Hematopoietic multipotent progenitor cell treated with erythropoietin and hydrocortisone succinate and interleukin-3 and kit ligand, for 15 days (in vitro differentiated cells): ENCODE results near the gene GCAT.

Experiments used
- DNase-seq: peaks from one replicate; pipeline ENCODE4 v3.0.0-alpha.2; 2015; ENCODE audit warnings: low spot score

The GCAT gene

DNA sequence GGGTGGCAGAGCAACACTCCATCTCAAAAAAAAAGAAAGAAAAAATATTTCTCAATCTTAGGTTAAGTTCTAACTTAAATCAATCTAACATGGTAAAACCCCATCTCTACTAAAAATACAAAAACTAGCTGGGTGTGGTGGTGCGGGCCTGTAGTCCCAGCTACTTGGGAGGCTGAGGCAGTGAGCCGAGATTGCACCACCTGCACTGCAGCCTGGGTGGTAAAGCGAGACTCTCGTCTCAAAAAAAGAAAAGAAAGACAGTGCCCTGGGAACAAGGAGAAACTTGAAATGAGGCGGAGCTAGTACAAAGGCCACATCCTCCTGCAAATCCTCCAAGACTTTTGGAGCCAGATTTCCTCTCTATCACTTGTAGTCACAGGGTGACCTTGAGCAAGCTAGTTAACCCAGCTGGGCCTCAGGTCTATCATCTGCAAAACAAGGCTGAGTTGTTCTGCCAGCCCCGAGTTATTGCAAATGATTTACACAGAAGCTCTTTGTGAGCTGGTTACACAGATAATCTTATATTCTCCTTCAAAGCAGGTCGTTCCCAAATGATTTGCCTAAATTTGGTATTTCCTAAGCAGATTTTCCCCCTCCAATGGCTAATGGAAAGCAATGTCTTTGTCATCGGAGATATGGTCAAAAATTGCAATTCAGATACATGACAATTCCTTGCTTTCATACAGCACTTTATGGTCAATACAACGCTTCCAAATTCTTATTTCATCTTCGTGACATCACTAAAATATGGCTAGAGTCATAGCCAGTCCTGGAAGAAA lies 34.5 kb downstream of the GCAT start:
- no peak for DNase-seq

DNA sequence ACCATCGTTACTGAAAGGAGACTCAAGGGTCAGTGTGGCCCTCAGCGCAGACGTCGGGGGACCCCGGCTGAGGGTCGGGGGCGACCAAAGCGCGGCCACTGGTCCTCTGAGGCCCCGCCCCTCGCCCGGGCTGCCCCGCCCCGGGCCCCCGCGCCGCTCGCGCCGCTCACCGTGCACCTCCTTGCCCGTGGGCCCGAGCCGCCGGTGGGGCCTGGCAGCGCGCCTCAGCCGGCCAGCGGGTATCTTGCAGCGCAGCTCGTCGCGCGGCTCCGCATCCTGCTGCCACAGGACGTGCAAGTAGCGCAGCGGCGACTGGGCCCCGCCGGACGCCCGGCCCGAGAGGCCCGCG lies 36.0 kb downstream of the GCAT start:
- DNase-seq: no peak

- no peak for DNase-seq
Measured at GRCh38 chr22:37844904-37845329, 37.2 kb downstream of the GCAT start.

DNA sequence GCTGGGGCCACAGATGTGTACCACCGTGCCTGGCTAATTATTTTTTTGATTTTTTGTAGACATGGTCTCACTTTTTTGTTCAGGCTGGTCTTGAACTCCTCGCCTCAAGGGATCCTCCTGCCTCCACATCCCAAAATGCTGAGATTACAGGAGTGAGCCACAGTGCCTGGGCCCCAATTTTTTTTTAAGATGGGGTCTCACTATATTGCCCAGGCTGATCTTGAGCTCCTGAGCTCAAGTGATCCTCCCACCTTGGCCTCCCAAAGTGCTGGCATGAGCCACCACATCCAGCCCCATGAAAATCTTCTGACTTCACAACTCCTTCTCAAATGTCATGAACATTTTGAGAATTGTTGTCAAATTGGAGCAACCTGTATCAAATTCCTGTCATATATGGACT lies 38.7 kb downstream of the GCAT start:
- no peak for DNase-seq

GRCh38 chr22:37848587-37849088 lies 40.9 kb downstream of the GCAT start:
- DNase-seq: peak; percentile 30

DNA sequence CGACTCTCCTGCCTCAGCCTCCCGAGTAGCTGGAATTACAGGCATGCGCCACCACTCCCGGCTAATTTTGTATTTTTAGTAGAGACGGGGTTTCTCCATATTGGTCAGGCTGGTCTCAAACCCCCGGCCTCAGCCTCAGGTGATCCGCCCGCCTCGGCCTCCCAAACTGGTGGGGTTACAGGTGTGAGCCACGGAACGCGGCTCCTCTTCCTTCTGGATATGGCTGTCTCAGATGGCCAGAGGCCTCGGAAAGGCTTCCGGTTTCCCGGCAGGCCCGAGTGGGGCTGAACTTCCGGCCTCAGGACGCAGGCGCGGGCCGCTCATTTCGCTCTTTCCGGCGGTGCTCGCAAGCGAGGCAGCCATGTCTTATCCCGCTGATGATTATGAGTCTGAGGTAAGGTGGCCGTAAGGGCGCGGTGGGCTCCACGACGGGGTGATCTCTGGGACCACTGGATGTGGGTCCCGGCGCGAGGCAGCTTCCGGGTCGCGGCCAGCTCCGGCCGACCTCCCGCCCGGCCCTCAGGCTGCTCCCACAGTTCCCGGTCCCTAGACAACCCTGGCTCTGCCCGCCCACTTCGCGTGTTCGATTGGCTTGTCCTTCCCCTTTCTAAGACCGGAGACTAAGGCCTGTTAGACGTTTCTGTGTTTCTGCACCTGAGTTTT lies 41.5 kb downstream of the GCAT start, which contains the start of gene EIF3L:
EIF3L (plus strand) TSS at position 331 of the 663 bp plus-strand sequence; CDS start at position 362, 31 bp downstream.
- peak; percentile 89 for DNase-seq

GRCh38 chr22:37850801-37851200 lies 43.1 kb downstream of the GCAT start:
- no peak for DNase-seq

DNA sequence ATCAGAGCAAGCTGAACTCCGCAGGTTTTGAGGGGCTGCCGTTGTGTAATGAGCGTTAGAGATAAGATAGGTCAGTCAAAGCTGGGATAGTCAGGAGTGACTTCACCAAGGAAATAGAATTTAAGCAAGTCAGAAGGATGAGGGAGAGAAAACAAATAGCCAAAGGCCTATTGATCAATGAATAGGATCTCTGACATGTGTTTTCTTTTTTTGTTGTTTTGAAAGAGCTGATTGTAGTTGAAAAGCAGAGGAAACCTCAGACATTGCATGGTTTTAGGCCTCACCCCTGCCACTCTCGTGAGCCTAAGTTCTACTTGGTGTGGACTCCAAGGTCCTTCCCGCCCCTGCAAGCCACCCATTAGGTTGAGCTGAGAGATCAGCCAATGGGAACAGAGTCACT lies 44.7 kb downstream of the GCAT start:
- DNase-seq: no peak

DNA sequence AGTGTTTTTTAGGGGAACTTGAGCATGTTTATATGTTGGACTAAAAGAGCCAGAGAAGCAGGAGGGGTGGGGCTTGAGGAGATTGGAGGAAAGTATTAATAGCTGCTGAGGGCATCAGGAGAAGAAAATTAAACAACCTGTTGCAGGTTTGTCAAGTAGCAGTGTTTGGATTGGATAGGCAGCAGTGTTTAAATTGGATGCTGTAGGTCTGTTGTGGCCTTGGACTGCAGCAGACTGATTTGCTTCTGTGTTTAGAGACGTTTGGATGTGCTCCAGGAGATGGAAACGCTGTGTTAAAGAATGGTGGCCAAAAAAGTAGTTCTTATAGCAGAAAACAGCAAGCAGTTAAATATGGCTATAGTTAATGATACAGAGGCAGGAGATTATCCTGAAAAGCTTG lies 47.2 kb downstream of the GCAT start:
- no peak for DNase-seq

- DNase-seq: no peak
Measured at GRCh38 chr22:37855462-37855861, 47.7 kb downstream of the GCAT start.

GRCh38 chr22:37860796-37861421 lies 53.2 kb downstream of the GCAT start:
- DNase-seq: no peak

DNA sequence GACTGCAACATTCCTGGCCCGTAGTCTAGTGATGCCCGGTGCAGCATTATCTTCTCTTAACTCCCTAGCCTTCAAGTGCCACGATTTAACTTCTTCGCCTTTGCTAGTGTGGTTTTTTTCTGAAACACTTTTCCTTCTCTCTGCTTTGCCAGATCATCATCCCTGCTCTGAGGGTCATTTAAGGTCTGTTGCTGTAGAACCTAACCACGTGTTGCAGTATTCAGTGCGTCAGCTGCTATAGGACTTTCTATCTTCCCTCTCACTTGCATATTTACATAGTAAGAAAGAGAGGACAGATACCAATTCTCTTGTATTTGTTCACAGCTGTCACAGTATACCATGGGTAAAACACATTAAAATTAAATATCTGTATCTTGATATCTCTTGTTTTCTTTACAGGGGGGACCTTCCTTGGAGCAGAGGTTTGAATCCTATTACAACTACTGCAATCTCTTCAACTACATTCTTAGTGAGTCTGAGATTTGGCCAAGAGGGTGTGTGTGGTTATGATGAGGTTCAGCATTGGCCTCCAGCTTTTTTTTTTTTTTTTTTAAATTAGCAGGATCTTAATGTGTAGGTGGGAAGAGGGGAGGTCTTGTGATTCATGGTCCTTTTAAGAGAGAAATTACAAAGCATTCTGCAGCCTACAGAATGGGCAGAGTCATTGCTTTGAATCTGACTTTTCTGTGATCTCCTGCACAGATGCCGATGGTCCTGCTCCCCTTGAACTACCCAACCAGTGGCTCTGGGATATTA lies 55.0 kb downstream of the GCAT start:
- DNase-seq: no peak

- DNase-seq: no peak
Measured at GRCh38 chr22:37865510-37865909, 57.8 kb downstream of the GCAT start.
